Muscle of back (tissue), 11 donors: ENCODE data around the gene DAAM1. TPM values are rescaled to one million over a fixed set of nuclear protein-coding genes. Genes with fewer than 3 reads are reported as not detected.

Experiments
- DNase-seq, 3 donors: peaks; one replicate each; pipeline versions ENCODE4 v3.0.0 to v3.0.0-alpha.2; 2013
- polyA plus RNA-seq, 10 donors: library from polyadenylated mRNA; unstranded; fragments of 120-200 nt; gene quantifications; one replicate each; pipeline ENCODE4 v1.2.1, GENCODE V29; 2013; ENCODE audit not compliant: insufficient read length in 10 of 10

DAAM1 gene
- polyA plus RNA-seq, 10 donors: 31.1 to 58.2 (median 40.2) TPM

- DNase-seq: no peak
Measured at GRCh38 chr14:59360923-59361794, 172.7 kb downstream of the DAAM1 start.

DNA sequence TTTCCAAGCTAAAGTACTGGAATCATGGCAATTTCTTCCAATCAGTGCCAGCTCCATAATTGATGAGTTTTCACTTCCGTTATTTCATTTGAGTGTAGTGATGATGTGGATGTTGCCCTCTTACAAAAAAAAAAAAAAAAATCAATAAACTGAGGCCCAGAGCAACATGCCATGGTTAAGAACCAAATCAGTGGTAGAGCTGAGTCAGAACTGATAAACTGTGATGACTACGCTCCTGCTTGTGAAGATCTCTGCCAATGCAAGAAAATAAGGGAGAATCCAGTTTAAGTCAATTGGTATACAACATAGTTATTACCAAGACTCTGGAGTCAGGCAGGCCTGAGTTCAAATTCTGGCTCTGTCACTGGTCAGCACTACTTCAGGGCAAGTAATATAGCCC lies 174.0 kb downstream of the DAAM1 start:
- DNase-seq: no peak

GRCh38 chr14:59363531-59364226 lies 175.2 kb downstream of the DAAM1 start:
- no peak for DNase-seq

- DNase-seq: no peak
Measured at GRCh38 chr14:59370158-59370742, 181.8 kb downstream of the DAAM1 start.

- DNase-seq: no peak
Measured at GRCh38 chr14:59371771-59372170, 183.3 kb downstream of the DAAM1 start.

DNA sequence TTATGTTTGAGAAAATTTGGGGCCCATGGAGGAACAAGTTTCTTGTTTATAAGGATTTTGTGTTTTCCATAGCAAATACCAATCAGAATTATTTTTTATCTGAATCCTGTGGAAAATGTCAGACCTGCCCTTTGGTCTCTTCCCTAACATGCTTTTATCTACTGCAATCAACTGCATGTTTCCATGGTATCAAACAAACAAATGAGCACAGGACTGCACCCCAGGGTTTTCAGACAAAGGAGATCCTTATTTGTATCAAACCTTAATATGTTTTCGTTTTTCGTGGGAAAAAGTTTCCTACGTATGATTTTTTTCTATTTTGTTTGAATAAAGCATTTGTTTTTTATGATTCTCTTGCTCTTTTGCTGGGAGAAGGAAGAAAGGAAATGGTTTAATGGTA lies 185.6 kb downstream of the DAAM1 start:
- DNase-seq: peak in 1 of 3 donors; percentile 36

DNA sequence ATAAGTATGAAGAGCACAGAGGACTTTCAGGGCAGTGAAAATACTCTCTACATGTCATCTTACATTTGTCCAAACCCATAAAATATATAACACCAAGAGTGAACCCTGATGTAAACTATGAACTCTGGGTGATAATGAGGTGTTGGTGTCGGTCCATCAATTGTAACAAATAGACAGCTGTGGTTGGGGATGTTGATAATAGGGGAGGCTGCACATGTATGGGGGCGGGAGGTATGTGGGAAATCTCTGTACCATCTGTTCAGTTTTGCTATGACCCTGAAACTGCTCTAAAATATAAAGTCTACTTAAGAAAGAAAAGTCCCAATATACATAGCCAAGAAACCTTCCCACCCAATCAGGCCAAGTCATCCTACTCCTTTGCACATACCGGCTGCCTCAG lies 188.2 kb downstream of the DAAM1 start:
- DNase-seq: no peak

GRCh38 chr14:59377491-59377890 lies 189.0 kb downstream of the DAAM1 start:
- DNase-seq: peak in 1 of 3 donors; percentile 30

GRCh38 chr14:59377991-59378601 lies 189.6 kb downstream of the DAAM1 start:
- DNase-seq: peak in 1 of 3 donors; percentile 50

DNA sequence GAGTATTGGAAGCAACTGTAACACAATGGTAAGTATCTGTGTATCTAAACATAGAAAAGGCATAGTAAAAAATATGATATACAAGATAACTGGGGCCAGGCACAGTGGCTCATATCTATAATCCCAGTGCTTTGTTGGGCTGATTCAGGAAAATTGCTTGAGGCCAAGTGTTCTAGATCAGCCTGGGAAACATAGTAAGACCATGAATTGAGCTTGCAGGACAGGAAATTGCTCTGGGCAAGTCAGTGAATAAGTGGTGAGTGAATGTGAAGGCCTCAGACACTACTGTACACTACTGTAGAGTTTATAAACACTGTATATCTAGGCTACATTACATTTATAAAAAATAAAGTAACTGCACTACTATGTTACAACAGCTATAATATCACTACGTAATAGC lies 201.5 kb downstream of the DAAM1 start:
- no peak for DNase-seq

- DNase-seq: no peak
Measured at GRCh38 chr14:59391388-59391787, 202.9 kb downstream of the DAAM1 start.

DNA sequence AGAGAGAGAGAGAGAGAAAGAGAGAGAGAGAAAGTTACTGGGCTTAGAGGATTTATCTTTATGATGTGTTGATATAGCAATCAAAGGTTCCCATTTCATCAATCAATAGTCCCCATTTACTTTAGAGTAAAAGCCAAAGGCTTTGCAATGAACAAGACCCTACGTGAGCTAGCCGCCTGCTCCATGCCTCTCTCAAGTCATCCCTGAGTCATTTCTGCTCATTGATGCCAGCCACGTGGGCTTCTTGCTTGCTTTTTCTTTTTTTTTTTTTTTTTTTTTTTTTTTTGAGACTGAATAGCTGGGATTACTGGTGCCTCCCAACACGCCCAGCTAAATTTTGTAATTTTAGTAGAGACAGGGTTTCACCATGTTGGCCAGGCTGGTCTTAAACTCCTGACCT lies 205.8 kb downstream of the DAAM1 start:
- no peak for DNase-seq

- DNase-seq: no peak
Measured at GRCh38 chr14:59395672-59396071, 207.2 kb downstream of the DAAM1 start.

DNA sequence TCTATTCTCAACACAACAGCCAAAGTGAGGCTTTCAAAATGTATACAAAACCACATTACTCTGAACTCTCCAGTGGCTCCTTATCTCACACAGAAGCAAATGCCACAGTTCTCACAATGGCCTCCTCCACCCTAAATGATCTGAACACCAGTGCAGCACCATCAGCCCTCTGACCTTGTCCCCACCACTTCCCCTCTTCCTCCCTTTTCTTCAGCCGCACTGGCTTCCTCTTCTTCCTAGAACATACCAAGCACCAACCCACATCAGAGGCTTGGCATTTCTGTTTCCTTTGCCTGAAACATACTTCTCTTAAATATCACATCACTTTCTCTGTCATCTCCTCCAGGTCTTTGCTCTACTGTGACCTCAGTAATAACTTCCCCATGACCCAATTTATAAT lies 210.4 kb downstream of the DAAM1 start:
- no peak for DNase-seq

GRCh38 chr14:59406454-59407245 lies 218.2 kb downstream of the DAAM1 start:
- DNase-seq: peak in 1 of 3 donors; percentile 55

- DNase-seq: peak in 2 of 3 donors; percentile 72 to 87
Measured at GRCh38 chr14:59407246-59408010, 219.0 kb downstream of the DAAM1 start.

DNA sequence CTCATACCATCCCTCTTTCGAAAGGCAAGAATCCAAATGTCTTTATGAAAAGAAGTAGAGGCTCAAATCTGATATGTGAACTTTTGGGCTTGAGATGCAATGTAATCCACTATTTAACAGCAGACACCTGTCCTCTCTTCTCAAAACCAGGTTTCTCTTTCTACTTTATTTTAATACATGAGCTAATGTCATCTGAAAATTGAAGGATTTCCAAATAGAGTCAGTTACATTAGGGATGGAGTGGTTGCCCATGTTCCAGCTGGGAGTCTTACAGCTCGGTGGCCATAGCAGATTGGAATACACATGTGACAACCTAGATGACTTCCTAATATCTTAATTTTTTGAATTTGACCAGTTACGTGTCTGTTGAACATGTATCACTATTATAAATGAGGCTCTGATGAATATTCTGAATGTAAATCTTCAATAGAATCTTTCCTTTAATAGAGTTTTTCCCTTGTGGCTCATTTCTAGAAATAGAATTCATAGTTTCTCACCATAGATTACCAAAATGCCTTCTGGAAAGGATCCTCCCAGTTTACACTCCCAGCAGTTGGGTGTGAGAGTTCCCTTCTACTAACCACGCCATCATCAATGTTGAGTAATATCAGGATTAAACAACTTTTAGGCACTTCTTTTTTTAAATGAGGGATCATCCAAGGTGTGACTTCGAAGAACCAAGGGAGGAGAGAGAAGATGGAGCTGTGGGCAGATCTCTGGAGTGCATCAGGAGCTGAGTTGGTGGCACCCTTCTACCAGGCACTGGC lies 227.6 kb downstream of the DAAM1 start:
- DNase-seq: no peak

DNA sequence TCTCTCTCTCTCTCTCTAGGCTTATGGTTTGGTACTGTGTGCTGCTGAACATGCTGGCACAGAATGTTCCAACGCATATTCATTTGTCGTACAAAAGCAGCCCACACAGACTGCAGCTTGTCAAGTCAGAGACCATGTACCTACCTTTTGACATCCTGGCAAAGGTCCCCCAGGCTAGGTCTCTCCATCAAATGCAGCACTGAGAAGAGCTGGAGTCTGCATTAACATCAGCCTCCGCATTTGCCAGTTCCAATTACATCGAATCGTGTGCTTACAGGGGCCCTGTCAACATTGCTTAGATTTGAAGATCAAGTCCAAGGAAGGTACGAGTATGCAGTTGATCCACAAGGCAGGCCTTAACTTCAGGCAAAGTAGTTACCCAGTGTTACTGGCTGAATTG lies 228.8 kb downstream of the DAAM1 start:
- DNase-seq: no peak

GRCh38 chr14:59419303-59419702 lies 230.8 kb downstream of the DAAM1 start:
- DNase-seq: peak in 1 of 3 donors; percentile 73
